Liver (tissue), 3 donors: ENCODE results near the gene NTN3.

ENCODE experiments used
- EGR1 ChIP-seq, 2 donors: IDR thresholded peaks; 2 replicates each; pipeline ENCODE4 v1.6.1; 2016 to 2018; ENCODE audit warnings: antibody characterized with exemption in 2 of 2, low read depth in 2 of 2
- NR2F2 ChIP-seq: IDR thresholded peaks from 2 replicates; pipeline ENCODE4 v1.6.1; 2016; ENCODE audit warnings: antibody characterized with exemption
- RAD21 ChIP-seq, 2 donors: IDR thresholded peaks; 2 replicates each; pipeline ENCODE4 v1.6.1; 2016; ENCODE audit warnings: antibody characterized with exemption in 2 of 2, mild to moderate bottlenecking in 2 of 2
- TAF1 ChIP-seq: conservative IDR thresholded peaks from 2 replicates; pipeline ENCODE4 v1.6.1; 2016; ENCODE audit warnings: antibody characterized with exemption, mild to moderate bottlenecking
- YY1 ChIP-seq: IDR thresholded peaks from 2 replicates; pipeline ENCODE4 v1.6.1; 2016; ENCODE audit warnings: antibody characterized with exemption, mild to moderate bottlenecking
- TF ChIP-seq, protein P1 (sequence below): fragments of 150-350 bp; IDR thresholded peaks from 2 replicates; pipeline ENCODE4 v1.5.1; 2017; ENCODE audit warnings: improper control_type of control experiment, low read depth, low read length; ENCODE audit not compliant: missing input control
- TF ChIP-seq, protein P2 (sequence below): IDR thresholded peaks from 2 replicates; pipeline ENCODE4 v1.6.1; 2016; ENCODE audit warnings: antibody characterized with exemption
- TF ChIP-seq, protein P3 (sequence below): IDR thresholded peaks from 2 replicates; pipeline ENCODE4 v1.6.1; 2016; ENCODE audit warnings: antibody characterized with exemption
- donor health status: healthy.
- donor health status: healthy.

DNA sequence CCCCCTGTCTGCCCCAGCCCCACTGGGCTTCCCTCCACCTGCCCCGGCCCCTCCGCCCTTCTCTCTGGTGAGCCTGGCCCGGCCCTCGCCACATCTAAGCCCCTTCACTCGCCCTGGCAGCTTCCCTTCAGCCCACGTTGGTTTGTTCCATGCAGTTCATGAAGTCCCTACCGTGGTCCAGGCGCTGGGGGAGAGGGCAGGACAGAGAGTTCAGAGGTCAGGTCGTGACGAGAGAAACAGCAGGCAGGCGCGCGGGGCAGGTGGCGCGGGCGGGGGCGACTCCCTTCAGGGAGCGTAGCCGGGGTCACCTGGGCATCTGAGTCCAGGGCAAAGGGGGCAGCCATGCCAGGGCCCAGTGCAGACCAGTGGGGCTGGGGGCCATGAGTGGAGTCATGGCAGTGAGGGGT lies 20.1 kb upstream of the NTN3 start:
- TF ChIP-seq, protein P1, sequence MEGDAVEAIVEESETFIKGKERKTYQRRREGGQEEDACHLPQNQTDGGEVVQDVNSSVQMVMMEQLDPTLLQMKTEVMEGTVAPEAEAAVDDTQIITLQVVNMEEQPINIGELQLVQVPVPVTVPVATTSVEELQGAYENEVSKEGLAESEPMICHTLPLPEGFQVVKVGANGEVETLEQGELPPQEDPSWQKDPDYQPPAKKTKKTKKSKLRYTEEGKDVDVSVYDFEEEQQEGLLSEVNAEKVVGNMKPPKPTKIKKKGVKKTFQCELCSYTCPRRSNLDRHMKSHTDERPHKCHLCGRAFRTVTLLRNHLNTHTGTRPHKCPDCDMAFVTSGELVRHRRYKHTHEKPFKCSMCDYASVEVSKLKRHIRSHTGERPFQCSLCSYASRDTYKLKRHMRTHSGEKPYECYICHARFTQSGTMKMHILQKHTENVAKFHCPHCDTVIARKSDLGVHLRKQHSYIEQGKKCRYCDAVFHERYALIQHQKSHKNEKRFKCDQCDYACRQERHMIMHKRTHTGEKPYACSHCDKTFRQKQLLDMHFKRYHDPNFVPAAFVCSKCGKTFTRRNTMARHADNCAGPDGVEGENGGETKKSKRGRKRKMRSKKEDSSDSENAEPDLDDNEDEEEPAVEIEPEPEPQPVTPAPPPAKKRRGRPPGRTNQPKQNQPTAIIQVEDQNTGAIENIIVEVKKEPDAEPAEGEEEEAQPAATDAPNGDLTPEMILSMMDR = no peak
- TF ChIP-seq, protein P2, sequence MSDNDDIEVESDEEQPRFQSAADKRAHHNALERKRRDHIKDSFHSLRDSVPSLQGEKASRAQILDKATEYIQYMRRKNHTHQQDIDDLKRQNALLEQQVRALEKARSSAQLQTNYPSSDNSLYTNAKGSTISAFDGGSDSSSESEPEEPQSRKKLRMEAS = no peak
- TF ChIP-seq, protein P3, sequence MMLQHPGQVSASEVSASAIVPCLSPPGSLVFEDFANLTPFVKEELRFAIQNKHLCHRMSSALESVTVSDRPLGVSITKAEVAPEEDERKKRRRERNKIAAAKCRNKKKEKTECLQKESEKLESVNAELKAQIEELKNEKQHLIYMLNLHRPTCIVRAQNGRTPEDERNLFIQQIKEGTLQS = no peak
- TF ChIP-seq TAF1 = no peak
- no peak for TF ChIP-seq RAD21 (IDR thresholded peaks at IDR 0.05)
- TF ChIP-seq NR2F2 = no peak
- TF ChIP-seq EGR1 (IDR thresholded peaks at IDR 0.05; ENCODE audit: low read depth in 2 of 2) = no peak
- no peak for TF ChIP-seq YY1
